AG08396 (cell line): ENCODE measurements around the gene PAIP2.
"Not testable (repeated sequence)": the region's sequence is repeated elsewhere in the genome, so short reads cannot be mapped to it uniquely, and the experiment has no call there.

Source experiments
- DNase-seq: peaks from one replicate; pipeline ENCODE4 v3.0.0; 2012; ENCODE audit warnings: low spot score, mixed read lengths

Gene PAIP2

GRCh38 chr5:139392678-139393496 lies 51.2 kb downstream of the PAIP2 start:
- no peak for DNase-seq

- peak; percentile 11 for DNase-seq
Measured at GRCh38 chr5:139393497-139394122, 52.0 kb downstream of the PAIP2 start.

GRCh38 chr5:139394123-139394653 lies 52.5 kb downstream of the PAIP2 start:
- DNase-seq = peak; percentile 73

DNA sequence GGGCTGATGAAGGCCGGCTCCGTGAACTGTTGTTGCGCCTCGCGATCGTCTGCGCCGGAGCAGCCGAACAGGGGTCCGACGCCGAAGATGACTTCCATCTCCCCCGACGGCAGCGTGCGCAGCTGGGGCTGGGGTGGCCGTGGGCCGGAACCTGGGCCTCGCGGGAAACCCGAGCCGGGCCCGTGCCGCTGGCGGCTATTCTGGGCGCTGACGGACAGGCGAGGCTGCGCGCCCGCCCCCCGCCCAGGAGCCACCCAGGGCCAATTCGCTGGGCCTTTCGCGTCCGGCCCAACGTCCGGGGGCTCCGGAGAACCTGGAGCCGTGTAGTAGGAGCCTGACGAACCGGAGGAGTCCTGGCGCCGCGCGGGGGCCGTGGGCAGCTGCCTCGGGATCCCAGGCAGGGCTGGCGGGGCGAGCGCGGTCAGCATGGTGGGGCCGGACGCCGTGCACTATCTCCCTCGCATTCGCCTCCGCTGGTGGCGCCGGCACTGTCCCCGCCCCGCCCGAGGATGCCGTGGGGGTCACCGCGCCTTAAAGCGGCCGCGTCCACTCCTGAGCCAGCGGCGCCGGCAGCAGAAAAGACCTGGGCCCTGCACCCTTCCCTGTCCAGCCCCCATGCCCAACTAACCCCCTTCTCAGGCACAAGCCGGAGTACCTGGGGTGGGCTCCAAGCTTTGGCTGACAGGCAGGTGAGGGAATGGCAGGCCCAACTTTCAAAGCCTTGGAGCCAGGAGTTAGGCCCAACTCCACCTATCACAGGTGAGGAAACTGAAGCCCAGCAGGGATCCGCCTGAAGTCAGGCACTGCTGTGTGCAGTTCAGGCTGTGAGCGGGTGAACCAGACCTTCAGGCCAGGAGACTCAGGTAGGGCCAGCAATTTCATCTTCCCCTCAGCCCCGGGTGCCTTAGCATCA lies 53.3 kb downstream of the PAIP2 start, which contains the start of gene PROB1:
Gene PROB1, minus strand, starts transcription at position 451 of the 913 bp plus-strand sequence. Its CDS starts 23 bp downstream, at position 428.
- DNase-seq = peak; percentile 53

- DNase-seq = peak; percentile 54
Measured at GRCh38 chr5:139395844-139396640, 54.4 kb downstream of the PAIP2 start.

DNA sequence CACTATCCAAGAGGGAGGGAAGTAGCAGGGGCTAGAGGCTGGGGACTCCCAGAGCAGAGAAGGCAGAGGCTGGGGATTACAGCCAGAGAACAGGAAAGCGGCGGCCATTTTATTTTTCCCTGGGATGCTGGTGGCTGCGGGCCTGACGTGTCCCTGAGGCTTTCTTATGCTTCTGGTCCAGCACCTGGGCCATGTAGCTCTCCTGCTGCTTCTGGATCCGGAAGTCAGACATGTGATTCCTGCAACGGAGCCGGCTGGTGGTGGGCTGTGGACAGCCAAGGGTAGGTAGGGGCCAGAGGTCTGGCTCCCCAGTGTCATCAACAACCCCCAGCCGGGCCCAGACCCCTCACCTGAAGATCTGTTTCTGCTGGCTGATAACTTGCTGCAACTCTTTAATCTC lies 55.0 kb downstream of the PAIP2 start:
- no peak for DNase-seq

DNA sequence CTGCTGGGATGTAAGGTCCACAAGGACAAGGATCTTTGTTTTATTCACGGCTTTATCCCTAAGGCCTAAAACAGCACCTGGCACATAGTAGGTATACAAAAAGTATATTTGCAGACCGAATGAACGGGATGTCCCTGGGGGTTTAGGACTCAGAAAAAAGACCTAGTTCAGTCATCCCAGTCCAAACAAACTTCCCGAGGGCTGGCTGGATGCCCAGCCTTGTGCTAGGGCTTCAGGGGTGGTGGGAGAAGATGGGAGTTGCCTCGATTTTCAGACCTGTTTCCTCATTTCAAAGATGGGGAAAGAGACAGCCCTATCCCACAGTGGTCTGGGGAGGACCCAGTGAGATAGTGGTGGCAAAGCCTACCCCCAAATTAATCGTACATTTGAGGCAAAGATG lies 56.3 kb downstream of the PAIP2 start:
- DNase-seq = peak; percentile 7

DNA sequence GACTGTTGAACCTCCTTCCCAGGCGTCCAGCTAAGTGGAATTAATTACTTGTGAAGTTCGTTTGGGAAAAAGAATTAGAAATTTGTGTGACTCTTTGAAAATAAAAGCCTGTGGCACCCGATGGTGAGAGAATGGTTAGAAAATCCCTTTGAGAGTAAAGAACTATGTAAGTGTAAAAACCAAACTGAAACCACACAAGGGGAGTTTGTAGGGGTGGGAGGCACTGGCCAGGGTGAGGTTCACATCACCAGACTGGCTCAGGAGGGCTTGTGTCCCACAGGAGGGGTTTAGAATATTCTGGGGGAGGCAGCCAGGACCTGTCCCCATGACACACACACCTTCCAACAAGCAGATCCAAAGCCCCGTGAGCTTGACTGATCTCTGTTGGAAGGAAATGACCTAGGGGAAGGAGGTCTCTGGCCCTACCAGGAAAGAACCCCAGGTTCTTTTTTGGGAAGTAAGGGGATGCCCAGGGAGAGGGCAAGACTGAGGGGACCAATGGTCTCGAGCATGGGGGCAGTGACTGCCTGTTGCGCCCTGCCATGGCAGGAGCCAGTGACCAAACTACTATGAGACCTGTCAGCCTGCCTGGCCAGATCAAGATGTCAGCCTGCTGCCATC lies 58.0 kb downstream of the PAIP2 start:
- DNase-seq = no peak

DNA sequence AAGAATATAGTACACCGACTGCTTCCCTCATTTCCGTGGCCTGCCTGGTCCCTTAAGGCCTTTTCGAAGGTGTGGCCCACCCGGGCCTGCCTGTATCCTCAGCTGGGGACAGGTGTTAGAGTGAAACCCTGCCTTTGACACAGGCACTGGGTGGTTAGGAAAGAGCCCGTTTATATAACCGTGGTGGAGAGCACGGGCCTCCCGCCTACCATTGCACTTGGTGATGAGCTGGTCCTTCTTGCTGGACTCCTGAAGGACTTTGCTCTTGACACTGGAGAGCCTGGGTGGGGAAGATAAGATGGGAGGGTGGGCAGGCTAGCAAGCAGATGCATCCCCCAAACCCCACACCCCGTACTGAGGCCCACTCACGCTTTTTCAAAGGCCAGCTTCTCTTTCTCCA lies 59.9 kb downstream of the PAIP2 start:
- DNase-seq = no peak

DNA sequence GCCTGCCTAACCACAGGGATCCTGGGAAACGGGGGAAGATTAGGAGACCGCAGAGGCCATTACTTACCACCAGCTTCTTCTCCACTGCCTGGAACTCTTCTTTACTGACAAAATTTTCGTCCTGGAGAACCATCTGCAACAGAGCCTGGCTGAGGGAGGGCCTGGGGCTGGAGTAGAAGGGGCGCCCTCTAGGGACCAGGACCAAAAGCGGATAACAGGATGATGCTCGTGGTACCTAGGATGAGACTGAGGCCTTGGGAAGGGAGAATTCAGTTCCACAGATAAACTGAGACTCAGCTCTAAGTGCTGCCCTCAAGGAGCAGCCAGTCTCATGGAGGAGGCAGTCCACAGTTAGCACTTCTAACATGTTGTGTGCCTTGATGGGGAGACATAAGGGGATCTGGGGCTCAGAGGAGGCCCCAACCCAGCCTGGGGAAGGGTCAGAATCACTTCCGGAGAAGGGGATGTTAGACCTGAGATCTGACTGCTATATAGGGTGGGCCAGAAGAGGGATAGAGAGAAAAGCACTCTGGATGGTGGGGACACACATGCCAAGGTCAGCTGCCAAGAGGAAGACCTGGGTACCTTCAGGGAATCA lies 61.0 kb downstream of the PAIP2 start:
- peak; percentile 29 for DNase-seq

- no peak for DNase-seq
Measured at GRCh38 chr5:139403418-139403786, 61.7 kb downstream of the PAIP2 start.

DNA sequence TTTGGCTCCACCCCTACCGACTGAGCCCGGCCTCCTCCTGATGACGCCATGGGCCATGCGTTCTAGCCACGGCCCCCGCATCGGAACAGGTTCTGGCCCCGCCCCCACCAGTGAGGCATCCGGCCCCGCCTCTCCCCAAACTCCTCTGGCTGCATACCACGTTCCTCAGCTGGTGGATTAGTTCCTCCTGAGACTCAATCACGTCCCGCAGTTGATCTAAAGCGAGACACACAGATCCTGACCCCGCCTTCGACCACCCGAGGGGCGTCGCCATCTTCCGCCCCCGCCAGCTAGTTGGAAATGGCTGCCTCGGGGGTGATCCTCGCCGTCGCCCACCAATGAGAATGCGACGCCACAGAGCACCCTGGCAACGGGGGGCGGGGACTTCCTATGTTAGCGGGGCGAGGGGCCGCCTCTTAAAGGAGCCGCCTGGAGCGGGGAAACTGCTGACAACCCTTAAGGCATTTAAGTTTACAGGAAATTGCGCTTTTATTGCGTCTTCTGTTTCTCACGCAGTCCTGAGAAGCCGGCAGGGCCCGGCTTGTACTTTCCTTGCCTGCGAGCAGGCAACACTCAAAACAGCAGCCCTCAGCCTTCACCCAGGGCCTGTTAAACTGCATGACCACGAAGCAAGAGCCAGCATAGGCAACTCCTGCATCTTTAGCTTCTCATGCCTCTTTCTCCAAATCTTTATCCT lies 62.3 kb downstream of the PAIP2 start, which contains the start of gene SPATA24:
Gene SPATA24, minus strand, starts transcription at position 303 of the 697 bp plus-strand sequence. Its CDS starts 29 bp downstream, at position 274.
- peak; percentile 97 for DNase-seq

DNA sequence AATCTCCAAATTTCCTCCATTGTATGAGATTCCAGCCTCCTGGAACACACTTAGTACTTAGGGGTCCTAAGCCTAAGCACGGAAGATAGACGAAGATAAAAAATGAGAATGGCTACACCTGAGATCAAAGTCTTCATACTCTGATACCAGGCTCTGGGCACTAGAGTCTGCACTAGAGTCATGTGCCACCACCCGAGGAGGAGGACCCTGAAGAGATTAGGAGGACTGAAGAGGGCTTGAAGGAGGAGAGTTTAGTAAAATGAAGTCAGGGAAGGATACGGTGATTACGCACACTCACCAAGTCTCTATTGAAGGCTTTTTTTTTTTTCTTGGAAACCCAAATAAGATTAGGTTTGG lies 62.8 kb downstream of the PAIP2 start:
- DNase-seq = no peak

DNA sequence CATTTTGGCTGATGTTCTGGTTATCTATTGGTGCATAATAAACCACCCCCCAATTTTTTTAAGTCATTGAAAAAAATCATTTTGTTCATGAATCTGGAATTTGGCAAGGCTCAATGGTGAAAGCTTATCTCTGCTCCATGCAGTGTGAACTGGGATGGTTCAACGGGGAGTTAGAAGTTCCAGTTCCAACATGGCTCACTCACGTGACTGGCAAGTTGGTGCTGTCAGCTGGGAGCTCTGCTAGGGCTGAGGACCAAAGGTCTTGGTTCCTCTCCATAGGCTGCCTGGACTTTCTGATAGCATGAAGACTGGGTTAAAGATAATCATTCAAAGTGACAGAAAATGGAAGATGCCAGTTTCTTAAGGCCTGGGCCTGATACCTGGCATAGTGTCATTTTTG lies 65.3 kb downstream of the PAIP2 start:
- DNase-seq = no peak

DNA sequence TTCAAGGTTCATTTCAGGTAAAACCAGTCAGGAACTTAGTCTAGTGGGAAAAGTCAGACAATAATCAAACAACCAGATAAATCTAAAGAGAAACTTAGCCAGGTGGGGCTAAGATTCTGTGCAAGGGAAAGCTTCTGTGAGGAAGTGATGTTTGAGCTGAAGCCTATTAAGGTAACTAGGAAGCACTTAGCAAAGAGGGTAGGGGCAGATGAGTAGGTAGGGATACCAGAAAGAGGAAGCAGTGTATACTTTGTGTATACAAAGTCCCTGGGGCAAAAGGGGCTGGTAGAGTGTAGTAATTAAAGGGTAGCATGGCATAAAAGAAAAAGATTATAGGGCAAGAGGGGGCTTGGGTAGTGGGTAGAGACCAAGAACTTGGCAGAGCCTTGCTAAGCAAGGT lies 65.9 kb downstream of the PAIP2 start:
- no peak for DNase-seq

DNA sequence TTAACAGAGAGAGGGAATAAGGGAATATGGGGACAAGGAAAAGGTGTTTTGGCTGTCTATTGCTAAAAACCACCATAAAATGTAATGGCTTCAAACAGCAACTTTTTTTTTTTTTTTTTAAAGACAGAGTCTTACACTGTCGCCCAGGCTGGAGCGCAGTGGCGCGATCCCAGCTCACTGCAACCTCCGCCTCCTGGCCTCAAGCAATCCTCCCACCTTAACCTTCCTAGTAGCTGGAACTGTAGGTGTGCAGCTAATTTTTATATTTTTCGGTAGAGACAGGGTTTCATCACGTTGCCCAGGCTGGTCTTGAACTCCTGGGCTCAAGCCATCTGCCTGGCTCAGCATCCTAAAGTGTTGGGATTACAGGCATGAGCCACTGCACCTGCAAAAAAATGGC lies 66.5 kb downstream of the PAIP2 start:
- no peak for DNase-seq

DNA sequence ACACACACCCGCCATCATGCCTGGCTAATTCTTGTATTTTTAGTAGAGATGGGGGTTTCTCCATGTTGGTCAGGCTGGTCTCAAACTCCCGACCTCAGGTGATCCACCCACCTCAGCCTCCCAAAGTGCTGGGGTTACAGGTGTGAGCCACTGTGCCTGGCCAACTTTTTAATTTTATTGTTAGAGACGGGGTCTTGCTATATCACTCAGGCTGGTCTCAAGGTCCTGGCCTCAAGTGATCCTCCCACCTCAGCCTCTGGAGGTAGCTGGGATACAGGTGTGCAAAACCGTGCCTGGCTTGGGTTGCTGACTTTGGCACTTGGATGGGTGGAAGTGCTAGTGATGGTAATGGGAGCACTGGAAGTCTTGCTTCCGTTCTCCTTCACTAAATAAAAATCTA lies 67.5 kb downstream of the PAIP2 start:
- not testable (repeated sequence) for DNase-seq

GRCh38 chr5:139410121-139410992 lies 68.7 kb downstream of the PAIP2 start:
- DNase-seq = no peak
